KOPT-K1 (cell line): Measurements from ENCODE around the gene ZNF511.
"Not testable (repeated sequence)": the region's sequence is repeated elsewhere in the genome, so short reads cannot be mapped to it uniquely, and the experiment has no call there.

Source experiments
- H3K27ac ChIP-seq: fragments of 200-600 bp; sonication (generic); 2 replicates; pipeline ENCODE4 v1.5.1; 2016; ENCODE audit warnings: antibody characterized with exemption, mild to moderate bottlenecking, low read depth, low read length; ENCODE audit not compliant: poor library complexity, severe bottlenecking
- H3K36me3 ChIP-seq: fragments of 200-600 bp; sonication (generic); 2 replicates; pipeline ENCODE4 v1.5.1; 2017; ENCODE audit warnings: antibody characterized with exemption, mild to moderate bottlenecking, low read length, moderate library complexity; ENCODE audit not compliant: insufficient read depth
- H3K9me3 ChIP-seq: fragments of 200-600 bp; sonication (generic); 2 replicates; pipeline ENCODE4 v1.5.1; 2017; ENCODE audit warnings: antibody characterized with exemption, low read length, mild to moderate bottlenecking; ENCODE audit not compliant: insufficient read depth, poor library complexity, severe bottlenecking

The ZNF511 gene, protein sequence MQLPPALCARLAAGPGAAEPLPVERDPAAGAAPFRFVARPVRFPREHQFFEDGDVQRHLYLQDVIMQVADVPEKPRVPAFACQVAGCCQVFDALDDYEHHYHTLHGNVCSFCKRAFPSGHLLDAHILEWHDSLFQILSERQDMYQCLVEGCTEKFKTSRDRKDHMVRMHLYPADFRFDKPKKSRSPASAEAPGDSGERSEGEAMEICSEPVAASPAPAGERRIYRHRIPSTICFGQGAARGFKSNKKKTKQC

DNA sequence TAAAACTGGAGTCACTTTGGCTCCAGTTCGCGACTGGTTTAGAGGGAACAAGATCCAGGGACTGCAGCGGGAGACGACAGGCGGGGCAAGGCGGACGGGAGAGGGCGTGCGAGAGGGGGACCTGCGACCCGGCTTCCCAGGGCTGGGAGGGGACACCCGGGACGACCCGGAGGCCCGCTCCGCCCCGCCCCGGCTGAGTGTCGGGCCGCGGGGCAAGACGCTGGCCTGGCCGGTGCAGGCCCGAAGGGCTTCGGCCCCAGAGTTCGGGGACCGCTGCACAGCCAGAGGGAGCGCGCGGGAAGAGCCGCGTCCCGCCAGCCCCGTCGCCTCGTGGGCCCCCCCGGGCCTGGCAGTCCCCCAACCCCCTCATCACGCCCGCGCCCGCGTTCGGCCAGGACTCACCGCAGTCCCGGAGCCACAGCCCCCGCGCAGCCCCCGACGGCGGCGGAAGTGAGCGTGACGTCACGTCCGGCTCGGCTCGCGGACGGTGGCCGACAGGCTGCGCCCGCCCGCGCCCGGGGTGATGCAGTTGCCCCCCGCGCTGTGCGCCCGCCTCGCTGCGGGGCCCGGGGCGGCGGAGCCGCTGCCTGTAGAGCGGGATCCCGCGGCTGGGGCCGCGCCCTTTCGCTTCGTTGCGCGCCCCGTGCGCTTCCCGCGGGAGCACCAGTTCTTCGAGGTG lies at the start of gene ZNF511, which contains the start of gene TUBGCP2:
TSS of gene ZNF511 (plus strand) at position 494 of the 679 bp plus-strand sequence. CDS start at position 524, 30 bp downstream.
TSS of gene TUBGCP2 (minus strand) at position 452 of the 679 bp plus-strand sequence. CDS start 5,931 bp downstream, outside the sequence.
- Histone ChIP-seq H3K36me3 (peaks cover 40% of the 10 kb centered on the region), H3K9me3 (no peaks in the 10 kb centered on the region), H3K27ac (peak within 1 kb of the TSS; percentile 90)

DNA sequence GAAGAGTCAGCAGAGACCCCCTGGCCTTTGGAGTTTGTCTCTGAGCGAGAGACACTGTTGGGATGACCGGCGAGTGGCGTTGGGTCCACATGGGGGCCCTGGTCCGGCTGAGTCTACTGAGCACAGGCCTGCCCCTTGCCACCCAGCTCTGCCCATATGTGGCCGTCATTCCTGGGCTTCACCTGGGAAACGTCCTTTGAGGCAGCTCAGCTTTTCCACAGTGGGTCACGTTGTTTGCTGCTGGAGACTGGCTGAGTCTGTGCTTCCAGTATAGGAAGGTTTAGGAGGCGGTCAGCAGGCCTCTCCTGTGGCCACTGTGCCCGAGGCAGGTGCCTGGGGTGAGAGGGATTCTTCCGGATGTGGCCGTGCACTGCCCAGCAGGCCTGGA lies 49.1 kb upstream of the ZNF511 start:
- Histone ChIP-seq H3K9me3 (no peaks in the 10 kb centered on the region), H3K36me3 (no peaks in the 10 kb centered on the region), H3K27ac (no peak overlapping the region)

DNA sequence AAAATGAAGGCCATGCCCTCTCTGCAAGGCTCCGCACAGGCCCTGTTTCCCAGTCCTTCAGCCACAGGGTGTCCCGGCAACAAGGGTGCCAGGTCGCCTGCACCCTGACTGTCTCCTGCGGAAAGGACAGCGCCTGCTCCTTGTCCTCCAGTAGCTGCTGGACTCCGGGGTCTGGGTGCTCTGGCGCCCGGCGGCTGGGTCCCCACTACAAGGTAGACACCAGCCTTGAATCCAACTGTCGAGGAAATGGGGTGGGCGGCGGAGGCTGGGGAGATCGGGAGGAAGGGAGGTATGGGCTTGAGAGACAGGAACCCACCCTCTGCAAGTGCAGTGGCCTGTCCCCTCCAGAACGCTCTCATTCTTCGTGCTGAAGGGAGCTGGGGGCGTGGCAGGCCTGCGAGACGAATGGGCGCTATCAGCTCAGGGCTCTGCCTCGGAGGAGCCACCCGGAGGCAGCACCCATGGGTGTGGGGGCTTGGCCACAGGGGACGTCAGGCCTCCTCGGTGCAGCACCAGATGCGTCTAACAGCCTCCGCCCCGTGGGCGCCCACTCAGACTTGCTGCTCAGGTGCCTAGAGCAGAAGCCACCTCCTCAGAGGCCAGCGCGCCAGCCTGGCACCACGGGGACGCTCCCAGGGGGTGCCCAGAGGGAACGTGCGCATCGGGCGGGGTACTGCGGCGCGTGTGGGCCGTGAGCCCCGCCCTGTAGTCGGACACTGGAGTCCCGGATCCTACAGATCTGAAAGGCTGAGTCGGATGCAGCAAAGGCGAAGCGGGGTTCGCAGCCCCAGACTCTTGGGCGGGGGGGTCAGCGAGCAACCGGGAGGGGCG lies 47.6 kb upstream of the ZNF511 start:
- Histone ChIP-seq H3K27ac (no peak overlapping the region), H3K36me3 (no peaks in the 10 kb centered on the region)

DNA sequence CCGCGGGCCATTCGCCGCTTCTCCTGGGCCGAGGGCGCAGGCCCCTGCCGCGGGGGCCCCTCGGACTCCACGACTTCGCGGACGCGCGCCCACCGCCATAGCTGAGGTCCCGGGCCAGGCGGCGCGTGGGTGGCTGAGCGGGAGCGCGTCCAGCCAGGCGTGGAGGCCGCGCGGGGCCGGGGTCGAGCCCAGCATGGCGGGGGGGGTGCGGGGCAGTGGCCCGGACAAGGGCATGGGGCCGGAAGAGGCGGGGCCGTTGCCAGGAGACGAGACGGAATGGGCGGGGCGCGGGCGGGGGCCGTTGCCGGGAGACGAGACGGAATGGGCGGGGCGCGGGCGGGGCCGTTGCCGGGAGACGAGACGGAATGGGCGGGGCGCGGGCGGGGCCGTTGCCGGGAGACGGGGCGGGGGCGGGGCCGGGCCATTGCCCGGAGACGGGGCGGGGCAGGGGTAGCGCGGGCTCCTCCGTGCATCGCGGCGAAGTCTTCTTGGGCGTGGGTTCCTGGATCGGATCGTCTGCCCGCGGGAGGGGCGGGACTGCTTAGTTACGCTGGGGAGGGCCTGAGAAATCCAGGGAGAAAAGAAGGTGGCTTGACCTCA lies 46.9 kb upstream of the ZNF511 start:
- Histone ChIP-seq H3K36me3 (no peaks in the 10 kb centered on the region), H3K9me3 (no peaks in the 10 kb centered on the region), H3K27ac (no peak overlapping the region)

More for the DNA sequence above, 47.6 kb upstream of the ZNF511 start:
- H3K9me3 ChIP-seq, result no peaks in the 10 kb centered on the region

DNA sequence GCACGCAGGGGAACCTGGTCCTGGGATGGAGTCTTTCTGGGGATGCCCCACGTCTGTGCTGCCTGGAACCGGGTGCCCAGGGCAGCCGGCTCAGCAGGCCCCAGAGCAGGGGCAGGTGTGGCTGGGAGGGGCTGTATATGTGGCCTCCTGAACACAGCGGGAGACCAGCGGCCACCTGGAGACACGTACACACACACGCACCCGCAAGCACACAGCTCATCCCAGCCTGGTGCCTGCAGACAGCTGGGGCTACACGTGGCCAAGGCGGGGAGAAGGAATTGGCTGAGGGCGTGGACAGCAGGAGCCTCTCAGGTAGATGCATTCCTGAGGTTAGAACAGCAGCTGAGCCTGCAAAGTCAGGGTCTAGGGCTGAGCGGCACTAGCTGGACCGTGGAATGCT lies 46.0 kb upstream of the ZNF511 start:
- Histone ChIP-seq H3K9me3 (no peaks in the 10 kb centered on the region), H3K27ac (no peak overlapping the region), H3K36me3 (no peaks in the 10 kb centered on the region)

DNA sequence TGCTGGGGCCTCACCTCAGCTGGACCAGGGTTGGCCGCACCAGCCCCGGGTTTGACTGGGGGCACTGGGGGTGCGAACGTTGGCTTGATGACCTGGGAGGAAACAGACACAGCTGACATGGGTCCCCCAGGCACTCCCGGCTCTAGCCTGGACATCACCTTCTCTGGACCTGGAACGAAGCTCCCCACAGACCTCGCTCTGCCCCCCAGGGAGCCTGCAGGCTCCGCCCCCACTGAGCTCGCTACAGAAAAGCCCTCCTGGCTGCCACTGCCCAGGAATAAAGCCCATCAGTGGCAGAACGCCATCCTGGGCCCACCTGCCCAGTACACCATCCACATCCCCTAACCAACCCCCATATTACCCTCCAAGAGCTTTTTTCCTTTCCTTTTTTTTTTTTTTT lies 45.0 kb upstream of the ZNF511 start:
- Histone ChIP-seq H3K9me3 (no peaks in the 10 kb centered on the region), H3K27ac (no peak overlapping the region), H3K36me3 (no peaks in the 10 kb centered on the region)

DNA sequence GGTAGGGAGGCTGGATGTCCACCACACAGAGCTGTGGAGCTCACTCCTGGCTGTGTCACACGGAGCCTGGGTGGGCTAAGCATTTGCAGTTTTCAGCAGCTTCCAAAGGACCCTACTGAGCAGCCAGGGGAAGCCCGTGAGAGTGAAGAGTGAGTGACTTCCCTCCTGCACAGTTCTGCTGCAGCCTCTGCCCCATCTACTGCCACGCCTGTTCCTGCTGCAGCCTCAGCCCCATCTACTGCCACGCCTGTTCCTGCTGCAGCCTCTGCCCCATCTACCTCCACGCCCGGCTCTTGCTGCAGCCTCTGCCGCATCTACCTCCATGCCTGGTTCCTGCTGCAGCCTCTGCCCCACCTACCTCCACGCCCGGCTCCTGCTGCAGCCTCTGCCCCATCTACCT lies 44.3 kb upstream of the ZNF511 start:
- Histone ChIP-seq H3K27ac (no peak overlapping the region), H3K9me3 (no peaks in the 10 kb centered on the region), H3K36me3 (no peaks in the 10 kb centered on the region)

DNA sequence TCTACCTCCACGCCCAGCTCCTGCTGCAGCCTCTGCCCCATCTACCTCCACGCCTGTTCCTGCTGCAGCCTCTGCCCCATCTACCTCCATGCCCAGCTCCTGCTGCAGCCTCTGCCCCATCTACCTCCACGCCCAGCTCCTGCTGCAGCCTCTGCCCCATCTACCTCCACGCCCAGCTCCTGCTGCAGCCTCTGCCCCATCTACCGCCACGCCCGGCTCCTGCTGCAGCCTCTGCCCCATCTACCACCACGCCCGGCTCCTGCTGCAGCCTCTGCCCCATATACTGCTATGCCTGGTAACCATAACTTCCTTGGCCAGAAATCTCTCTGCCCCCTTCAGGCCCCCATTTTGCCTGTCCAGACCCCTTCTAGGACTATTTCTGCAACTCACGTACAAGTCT lies 43.7 kb upstream of the ZNF511 start:
- H3K9me3 ChIP-seq, H3K36me3 ChIP-seq, H3K27ac ChIP-seq: not testable (repeated sequence)

DNA sequence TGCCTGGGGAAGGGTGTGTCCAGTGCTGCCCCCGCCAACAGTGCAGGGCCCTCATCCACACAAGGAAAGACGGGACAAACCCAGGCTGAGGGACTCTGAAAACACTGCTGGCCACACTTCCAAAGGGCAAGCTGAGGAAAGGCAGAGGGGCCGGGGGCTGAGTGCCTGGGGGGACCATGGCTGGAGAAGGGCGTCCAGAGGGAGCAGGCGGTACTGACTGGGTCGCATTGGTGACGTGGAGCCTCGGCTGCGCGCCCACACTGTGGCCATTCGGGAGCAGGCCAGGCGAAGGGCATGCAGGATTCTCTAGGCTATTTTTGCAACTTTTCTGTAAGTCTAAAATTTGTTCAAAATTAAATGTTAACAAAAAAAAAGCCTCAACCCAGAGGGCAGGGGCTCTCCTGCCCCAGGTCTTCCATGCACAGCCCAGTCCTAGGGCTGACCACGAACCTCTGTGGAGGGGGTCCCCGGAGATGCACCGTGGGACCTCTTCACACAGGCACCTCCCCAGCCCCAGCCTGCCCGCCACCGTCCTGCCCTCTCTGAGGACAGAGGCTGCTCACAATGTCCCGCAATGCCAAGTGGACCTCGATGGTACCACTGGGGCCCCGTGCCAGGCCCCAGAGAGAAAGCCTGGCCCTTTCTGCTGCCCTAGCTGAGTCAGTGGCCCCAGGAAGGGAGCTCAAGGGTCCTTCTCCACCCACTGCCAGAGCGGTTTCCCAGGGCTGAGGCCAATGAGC lies 42.5 kb upstream of the ZNF511 start:
- Histone ChIP-seq H3K9me3 (no peaks in the 10 kb centered on the region), H3K36me3 (no peaks in the 10 kb centered on the region), H3K27ac (no peak overlapping the region)

DNA sequence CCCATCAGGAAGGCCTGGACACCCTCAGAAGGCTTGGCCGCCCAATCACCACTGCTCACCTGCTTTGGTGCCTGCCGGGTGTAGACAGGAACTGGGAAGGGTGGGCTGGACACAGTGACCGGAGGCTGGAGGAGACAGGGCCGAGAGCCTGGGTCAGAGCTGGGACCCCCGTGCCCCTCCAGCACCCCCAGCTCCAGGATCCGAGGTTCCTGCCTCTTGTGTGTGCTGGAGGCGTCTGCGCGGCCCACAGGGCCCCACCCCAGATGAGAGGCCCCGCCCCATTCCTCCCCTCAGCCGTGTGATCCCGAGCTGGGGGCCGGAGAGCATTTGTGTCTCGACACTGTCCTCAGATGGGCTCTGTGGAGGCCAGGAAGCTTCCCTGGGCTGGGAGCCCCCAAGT lies 41.4 kb upstream of the ZNF511 start:
- Histone ChIP-seq H3K27ac (no peak overlapping the region), H3K9me3 (no peaks in the 10 kb centered on the region), H3K36me3 (no peaks in the 10 kb centered on the region)

DNA sequence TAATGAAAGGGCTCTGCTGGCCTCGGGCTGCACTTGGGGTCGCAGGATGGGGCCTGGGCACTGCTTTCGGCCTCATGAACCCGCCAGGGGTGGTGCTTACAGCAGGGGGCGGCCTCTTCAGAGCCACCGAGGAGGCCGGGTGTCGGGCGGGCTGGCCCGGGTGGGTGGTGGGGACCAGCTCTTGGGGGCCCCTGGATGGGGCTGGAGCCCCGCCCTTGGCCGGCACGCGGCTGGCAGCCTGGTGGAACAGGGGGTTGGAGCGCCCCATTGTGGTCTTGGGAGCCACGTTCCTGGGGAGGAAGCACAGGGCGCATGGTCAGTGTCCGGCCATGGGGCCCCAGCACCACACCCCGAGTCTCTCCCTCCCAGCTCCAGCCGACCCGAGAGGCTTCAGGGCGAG lies 40.9 kb upstream of the ZNF511 start:
- Histone ChIP-seq H3K27ac (no peak overlapping the region), H3K36me3 (no peaks in the 10 kb centered on the region)

DNA sequence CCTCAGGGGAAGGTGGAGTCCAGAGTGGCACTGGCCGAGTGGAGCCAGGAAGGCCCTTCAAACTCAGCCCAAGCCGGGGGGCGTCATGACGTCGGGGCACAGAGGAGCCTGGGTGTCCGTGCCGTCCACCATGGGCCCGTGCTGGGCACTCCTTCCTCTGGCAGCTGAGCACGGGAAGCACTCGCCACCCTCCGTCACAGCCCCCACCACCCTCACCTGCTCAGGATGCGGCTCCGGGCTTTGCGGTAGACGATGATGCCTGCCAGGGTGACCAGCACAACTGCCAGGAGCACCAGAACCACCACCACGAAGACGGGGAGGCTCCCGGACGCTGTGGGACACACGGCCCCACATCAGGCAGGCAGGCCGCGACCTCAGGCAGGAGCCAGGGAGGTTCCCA lies 40.2 kb upstream of the ZNF511 start:
- H3K27ac ChIP-seq, result no peak overlapping the region
- no peaks in the 10 kb centered on the region for H3K9me3 ChIP-seq
- H3K36me3 ChIP-seq, result no peaks in the 10 kb centered on the region

More for the DNA sequence above, 40.9 kb upstream of the ZNF511 start:
- H3K9me3 ChIP-seq, result no peaks in the 10 kb centered on the region

DNA sequence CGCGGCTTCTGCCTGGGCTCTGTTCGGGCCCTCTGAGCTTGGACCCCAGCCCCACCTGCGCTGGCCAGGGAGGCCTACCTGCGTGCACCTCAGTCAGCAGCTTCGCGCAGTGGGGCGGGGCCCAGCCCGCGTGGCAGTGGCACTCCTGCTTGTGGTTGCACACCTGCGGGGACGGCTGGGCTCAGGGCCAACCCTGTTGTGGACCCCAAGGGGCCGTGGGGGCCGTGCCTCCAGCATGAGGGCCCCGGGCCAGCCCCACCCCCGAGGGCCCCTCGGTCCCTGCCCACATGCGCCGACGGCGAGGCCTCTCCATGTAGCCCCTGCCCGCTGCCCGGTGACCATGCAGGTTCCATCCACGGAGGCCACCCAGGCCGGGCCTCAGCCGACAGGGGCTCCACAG lies 39.3 kb upstream of the ZNF511 start:
- Histone ChIP-seq H3K27ac (no peak overlapping the region), H3K9me3 (no peaks in the 10 kb centered on the region), H3K36me3 (no peaks in the 10 kb centered on the region)

DNA sequence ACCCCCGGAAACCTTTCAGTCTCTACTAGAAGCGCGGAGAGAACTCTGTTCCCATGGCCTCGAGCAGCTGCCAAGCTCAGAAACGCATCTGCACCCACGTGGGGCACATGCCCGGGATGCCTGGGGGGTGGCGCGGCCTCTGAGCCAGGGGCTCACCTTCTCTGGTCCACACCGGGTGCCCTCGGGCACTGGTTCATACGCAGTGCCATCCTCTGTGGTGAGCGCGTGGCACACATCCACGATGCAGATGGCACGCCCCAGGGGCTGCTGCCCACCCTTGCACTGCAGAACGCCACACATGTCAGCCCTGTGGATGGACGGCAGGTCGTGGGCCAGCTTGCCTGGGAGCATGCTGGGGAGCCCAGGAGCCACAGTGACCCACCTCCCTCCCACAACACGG lies 38.5 kb upstream of the ZNF511 start:
- Histone ChIP-seq H3K27ac (no peak overlapping the region), H3K9me3 (no peaks in the 10 kb centered on the region), H3K36me3 (no peaks in the 10 kb centered on the region)
